Psoas muscle (tissue), 8 donors: ENCODE data around the gene LPAR3. TPM values are rescaled to one million over a fixed set of nuclear protein-coding genes. Genes with fewer than 3 reads are reported as not detected.

Source experiments
- ATAC-seq, 4 donors: fragments of 200-7000 bp; cut with Tn5 transposase; one replicate each; pipeline ENCODE4 v1.9.1; 2020; ENCODE audit warnings: moderate library complexity in 3 of 4, mild to moderate bottlenecking in 2 of 4
- DNase-seq, 2 donors: peaks; one replicate each; pipeline ENCODE4 v3.0.0-alpha.2; 2020
- H3K27ac ChIP-seq: fragments of 200-600 bp; one replicate; pipeline ENCODE4 v1.8.0; 2022
- H3K27me3 ChIP-seq, 3 donors: fragments of 200-600 bp in 1 of 3; one replicate each; pipeline versions ENCODE4 v1.6.1 to v1.8.0; 2013 to 2022; ENCODE audit warnings: low read length in 2 of 3, mild to moderate bottlenecking in 2 of 3, moderate library complexity in 1 of 3; ENCODE audit not compliant: insufficient read depth in 3 of 3
- H3K36me3 ChIP-seq, 2 donors: fragments of 200-600 bp in 1 of 2; one replicate each; pipeline versions ENCODE4 v1.6.1 to v1.8.0; 2013 to 2022; ENCODE audit warnings: low read depth in 1 of 2, mild to moderate bottlenecking in 1 of 2, moderate library complexity in 1 of 2; ENCODE audit not compliant: insufficient read depth in 1 of 2
- H3K4me1 ChIP-seq: fragments of 200-600 bp; one replicate; pipeline ENCODE4 v1.8.0; 2022
- H3K4me3 ChIP-seq: fragments of 200-600 bp; one replicate; pipeline ENCODE4 v1.8.0; 2022; ENCODE audit warnings: mild to moderate bottlenecking
- H3K9me3 ChIP-seq: fragments of 200-600 bp; one replicate; pipeline ENCODE4 v1.8.0; 2022
- WGBS, 3 donors: extraction: QIAGEN DNeasy Blood & Tissue Kit; methylation state at CpG; one replicate each; pipeline versions ENCODE4 v1.1.6 to v1.1.7; 2013; 5-methylcytosine and 5-hydroxymethylcytosine counted together
- intact Hi-C, 2 donors: fragments of 100-400 bp; cut with DNase I; formaldehyde crosslinking; loops; one replicate each; pipeline versions ENCODE4 v1.11.0 to v1.14.2; 2022
- polyA plus RNA-seq, 3 donors: library from polyadenylated mRNA; stranded (reverse); fragments of 200-250 nt; gene quantifications; one replicate each; pipeline ENCODE4 v1.2.3, GENCODE V29; 2013
- total RNA-seq, 4 donors: library from RNA; stranded (reverse); fragmentation: NEBNext Ultra II Directional in 2 of 4; extraction: Animal tissue kit (Norgen Biotek cat#: 25700) in 2 of 4; gene quantifications; one replicate each; pipeline versions ENCODE4 v1.2.1 to v1.2.4, GENCODE V29; 2021 to 2023
- TF ChIP-seq, protein P1 (sequence below): fragments of 200-600 bp; IDR thresholded peaks from one replicate; pipeline ENCODE4 v1.8.0; 2022; ENCODE audit warnings: antibody characterized with exemption
- donor health status: healthy with polysubstance abuse.
- donor health status: DM: no; HTN: no; CAD: no; lungs with moderate emphysema.
- donor health status: Bipolar disorder and iron deficiency.
- donor health status: healthy.
- donor health status: DM: yes; HTN: yes; CAD: no.
- donor health status: DM: no; HTN: no; CAD: no.
- donor health status: DM: no; HTN: no; CAD: no.
- donor health status: DM: yes; HTN: yes; CAD: no.

Gene LPAR3
- total and polyA plus RNA-seq, 7 donors: 0.01 to 0.20 (median 0.03) TPM; not detected in 4

GRCh38 chr1:84885469-84885868 lies 7.5 kb downstream of the LPAR3 start:
- intact Hi-C loops: no loop called here
- peaks cover 0 to 2% (median 0%) of the 10 kb centered on the region in 3 donors for H3K27me3 ChIP-seq
- H3K27ac ChIP-seq: no peak overlapping the region
- DNase-seq (no peak), ATAC-seq (no peak)
- WGBS, 3 donors: 48 to 63% (median 57%) methylated on average over 2 of the region's 2 CpGs
- TF ChIP-seq, protein P1, sequence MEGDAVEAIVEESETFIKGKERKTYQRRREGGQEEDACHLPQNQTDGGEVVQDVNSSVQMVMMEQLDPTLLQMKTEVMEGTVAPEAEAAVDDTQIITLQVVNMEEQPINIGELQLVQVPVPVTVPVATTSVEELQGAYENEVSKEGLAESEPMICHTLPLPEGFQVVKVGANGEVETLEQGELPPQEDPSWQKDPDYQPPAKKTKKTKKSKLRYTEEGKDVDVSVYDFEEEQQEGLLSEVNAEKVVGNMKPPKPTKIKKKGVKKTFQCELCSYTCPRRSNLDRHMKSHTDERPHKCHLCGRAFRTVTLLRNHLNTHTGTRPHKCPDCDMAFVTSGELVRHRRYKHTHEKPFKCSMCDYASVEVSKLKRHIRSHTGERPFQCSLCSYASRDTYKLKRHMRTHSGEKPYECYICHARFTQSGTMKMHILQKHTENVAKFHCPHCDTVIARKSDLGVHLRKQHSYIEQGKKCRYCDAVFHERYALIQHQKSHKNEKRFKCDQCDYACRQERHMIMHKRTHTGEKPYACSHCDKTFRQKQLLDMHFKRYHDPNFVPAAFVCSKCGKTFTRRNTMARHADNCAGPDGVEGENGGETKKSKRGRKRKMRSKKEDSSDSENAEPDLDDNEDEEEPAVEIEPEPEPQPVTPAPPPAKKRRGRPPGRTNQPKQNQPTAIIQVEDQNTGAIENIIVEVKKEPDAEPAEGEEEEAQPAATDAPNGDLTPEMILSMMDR: no peak
- peaks cover 5% of the 10 kb centered on the region for H3K9me3 ChIP-seq
- no peaks in the 10 kb centered on the region for H3K36me3 ChIP-seq
- no peak overlapping the region for H3K4me3 ChIP-seq
- H3K4me1 ChIP-seq: no peaks in the 10 kb centered on the region

GRCh38 chr1:84884671-84885389 lies 8.2 kb downstream of the LPAR3 start:
- DNase-seq (no peak), ATAC-seq (no peak)
- no peak overlapping the region for H3K27ac ChIP-seq
- TF ChIP-seq, protein P1: no peak
- 46 to 77% (median 62%) methylated on average over 7 of the region's 7 CpGs for WGBS, 3 donors
- no peaks in the 10 kb centered on the region for H3K4me1 ChIP-seq
- peaks cover 5% of the 10 kb centered on the region for H3K9me3 ChIP-seq
- no peak overlapping the region for H3K4me3 ChIP-seq
- H3K36me3 ChIP-seq: no peaks in the 10 kb centered on the region
- intact Hi-C loops: no loop called here
- peaks cover 0 to 2% (median 0%) of the 10 kb centered on the region in 3 donors for H3K27me3 ChIP-seq

GRCh38 chr1:84883286-84883685 lies 9.7 kb downstream of the LPAR3 start:
- intact Hi-C loops: no loop called here
- no peaks in the 10 kb centered on the region for H3K36me3 ChIP-seq

GRCh38 chr1:84877592-84877991 lies 15.4 kb downstream of the LPAR3 start:
- H3K9me3 ChIP-seq: peaks cover 5% of the 10 kb centered on the region
- intact Hi-C loops: no loop called here

More at GRCh38 chr1:84883286-84883685, 9.7 kb downstream of the LPAR3 start:
- Histone ChIP-seq H3K4me3 (no peak overlapping the region), H3K4me1 (no peaks in the 10 kb centered on the region), H3K27ac (no peak overlapping the region), H3K27me3 (peaks cover 0 to 2% (median 0%) of the 10 kb centered on the region in 3 donors), H3K9me3 (peaks cover 5% of the 10 kb centered on the region)
- no peak for ATAC-seq
- no peak for DNase-seq
- TF ChIP-seq, protein P1: no peak

More at GRCh38 chr1:84877592-84877991, 15.4 kb downstream of the LPAR3 start:
- Histone ChIP-seq H3K27me3 (no peaks in the 10 kb centered on the region), H3K27ac (no peak overlapping the region), H3K4me1 (no peaks in the 10 kb centered on the region), H3K4me3 (no peak overlapping the region), H3K36me3 (no peaks in the 10 kb centered on the region)
- TF ChIP-seq, protein P1: no peak
- DNase-seq (no peak), ATAC-seq (no peak)
- WGBS, 3 donors: 84 to 85% (median 84%) methylated on average over 4 of the region's 4 CpGs
